K562 (cell line): ENCODE results near the gene FAM20C.

Experiments used
- EZH2 ChIP-seq: IDR thresholded peaks from 2 replicates; pipeline ENCODE4 v1.6.1; 2012; ENCODE audit warnings: low read depth, mild to moderate bottlenecking, inconsistent platforms, low read length, borderline replicate concordance
- FIP1L1 ChIP-seq: fragments of 200-400 bp; formaldehyde crosslinking; IDR thresholded peaks from 2 replicates; pipeline ENCODE4 v1.6.1; 2018; ENCODE audit warnings: mild to moderate bottlenecking, low read depth, low read length; ENCODE audit not compliant: poor library complexity, severe bottlenecking
- FOS ChIP-seq: IDR thresholded peaks from 3 replicates; pipeline ENCODE4 v1.6.1; 2011; ENCODE audit not compliant: insufficient read length; ENCODE audit errors: extremely low read depth
- NR2C2 ChIP-seq, 2 experiments: fragments of 200-800 bp in 1 of 2; sonication (Bioruptor generic) in 1 of 2; sonication (generic) in 1 of 2; formaldehyde crosslinking in 1 of 2; IDR thresholded peaks; 2 replicates each; pipeline versions ENCODE4 v1.6.1 to v1.8.0; 2016 to 2022; ENCODE audit warnings: mild to moderate bottlenecking in 1 of 2, missing compliant biosample characterization in 1 of 2, missing genetic modification characterization in 1 of 2, missing genetic modification reagents in 1 of 2
- NR3C1 ChIP-seq: sonication (generic); formaldehyde crosslinking; IDR thresholded peaks from 2 replicates; pipeline ENCODE4 v1.8.1; 2022; ENCODE audit warnings: missing genetic modification reagents
- TAF1 ChIP-seq: IDR thresholded peaks from 2 replicates; pipeline ENCODE4 v1.6.1; 2011; ENCODE audit warnings: mild to moderate bottlenecking, low read length, moderate library complexity; ENCODE audit not compliant: insufficient read depth, control insufficient read depth, severe bottlenecking; ENCODE audit errors: extremely low read depth
- ZNF780A ChIP-seq: fragments of 250-450 bp; sonication (Bioruptor Pico); IDR thresholded peaks from 2 replicates; pipeline ENCODE4 v1.5.0; 2021; ENCODE audit warnings: mild to moderate bottlenecking

GRCh38 chr7:148543-148931, 43.8 kb upstream of the FAM20C start:
- TF ChIP-seq NR2C2 (CRISPR knock-in tag; IDR thresholded peaks at IDR 0.05) (no peak), NR2C2 (tag; IDR thresholded peaks at IDR 0.05) (no peak), ZNF780A (CRISPR knock-in tag) (no peak), TAF1 (no peak), NR3C1 (CRISPR knock-in tag) (no peak), FIP1L1 (no peak), EZH2 (no peak), FOS (no peak)
